OCI-LY7 (cell line): Measurements from ENCODE around the gene MOB3B.

Source experiments
- EZH2phosphoT487 ChIP-seq: fragments of 200-600 bp; sonication (generic); IDR thresholded peaks from 2 replicates; pipeline ENCODE4 v1.6.1; 2018; ENCODE audit warnings: low read depth, borderline replicate concordance, mild to moderate bottlenecking, mixed run types, antibody characterized with exemption, low read length, moderate library complexity, mixed read lengths
- TF ChIP-seq, protein P1 (sequence below): fragments of 200-600 bp; sonication (generic); conservative IDR thresholded peaks from 2 replicates; pipeline ENCODE4 v1.5.1; 2014; ENCODE audit warnings: mild to moderate bottlenecking, antibody characterized with exemption, low read length, moderate library complexity, mixed read lengths

DNA sequence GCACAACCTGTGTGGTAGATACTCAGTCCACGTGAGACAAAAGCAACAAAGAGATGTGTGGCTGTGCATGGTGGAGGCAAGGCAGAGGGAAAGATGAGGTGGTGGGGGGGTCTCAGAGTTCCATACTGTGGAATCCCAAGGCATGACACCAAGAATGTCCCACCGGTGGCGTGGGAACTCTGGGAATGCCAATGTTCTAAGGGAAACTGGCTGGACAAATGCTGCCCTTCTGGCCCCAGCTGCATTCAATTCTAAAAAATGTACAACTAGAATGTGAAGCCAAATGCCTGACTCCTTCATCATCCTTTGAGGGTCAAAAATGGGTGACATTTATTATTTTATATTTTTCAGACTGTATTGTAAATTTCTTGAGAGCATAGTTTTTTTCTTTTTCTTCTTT lies 174.4 kb downstream of the MOB3B start:
- TF ChIP-seq, protein P1, sequence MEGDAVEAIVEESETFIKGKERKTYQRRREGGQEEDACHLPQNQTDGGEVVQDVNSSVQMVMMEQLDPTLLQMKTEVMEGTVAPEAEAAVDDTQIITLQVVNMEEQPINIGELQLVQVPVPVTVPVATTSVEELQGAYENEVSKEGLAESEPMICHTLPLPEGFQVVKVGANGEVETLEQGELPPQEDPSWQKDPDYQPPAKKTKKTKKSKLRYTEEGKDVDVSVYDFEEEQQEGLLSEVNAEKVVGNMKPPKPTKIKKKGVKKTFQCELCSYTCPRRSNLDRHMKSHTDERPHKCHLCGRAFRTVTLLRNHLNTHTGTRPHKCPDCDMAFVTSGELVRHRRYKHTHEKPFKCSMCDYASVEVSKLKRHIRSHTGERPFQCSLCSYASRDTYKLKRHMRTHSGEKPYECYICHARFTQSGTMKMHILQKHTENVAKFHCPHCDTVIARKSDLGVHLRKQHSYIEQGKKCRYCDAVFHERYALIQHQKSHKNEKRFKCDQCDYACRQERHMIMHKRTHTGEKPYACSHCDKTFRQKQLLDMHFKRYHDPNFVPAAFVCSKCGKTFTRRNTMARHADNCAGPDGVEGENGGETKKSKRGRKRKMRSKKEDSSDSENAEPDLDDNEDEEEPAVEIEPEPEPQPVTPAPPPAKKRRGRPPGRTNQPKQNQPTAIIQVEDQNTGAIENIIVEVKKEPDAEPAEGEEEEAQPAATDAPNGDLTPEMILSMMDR: no peak
- no peak for TF ChIP-seq EZH2phosphoT487
